ENCODE data around the gene RPLP2.

RPLP2 gene

GRCh38 chr11:825366-826226, 15.8 kb downstream of the RPLP2 start:
- DNase-seq, result no peak

- no peak for DNase-seq
Measured at GRCh38 chr11:826227-826621, 16.5 kb downstream of the RPLP2 start.

- no peak for DNase-seq
Measured at GRCh38 chr11:826836-827145, 17.0 kb downstream of the RPLP2 start.

- DNase-seq, result no peak
Measured at GRCh38 chr11:827146-827896, 17.6 kb downstream of the RPLP2 start.

GRCh38 chr11:827897-828192, 18.1 kb downstream of the RPLP2 start, which contains the start of gene CRACR2B:
CRACR2B (plus strand) TSS chr11:827919; CDS start chr11:828608, 689 bp downstream.
- no peak for DNase-seq

GRCh38 chr11:828506-829175, 18.9 kb downstream of the RPLP2 start:
- DNase-seq, result no peak

GRCh38 chr11:829176-829846, 19.5 kb downstream of the RPLP2 start:
- no peak for DNase-seq

- DNase-seq, result no peak
Measured at GRCh38 chr11:829847-830294, 20.1 kb downstream of the RPLP2 start.

GRCh38 chr11:830295-831117, 20.7 kb downstream of the RPLP2 start:
- DNase-seq, result peak; percentile 62

- DNase-seq, result no peak
Measured at GRCh38 chr11:831118-831864, 21.5 kb downstream of the RPLP2 start.

- DNase-seq, result no peak
Measured at GRCh38 chr11:831961-832528, 22.3 kb downstream of the RPLP2 start.

- DNase-seq, result no peak
Measured at GRCh38 chr11:832529-833113, 22.9 kb downstream of the RPLP2 start, which contains the start of gene CD151. CD151 (plus strand) TSS chr11:832952; CDS start chr11:836070, 3,118 bp downstream.

GRCh38 chr11:833114-833791, 23.5 kb downstream of the RPLP2 start:
- no peak for DNase-seq

GRCh38 chr11:833849-834311, 24.1 kb downstream of the RPLP2 start:
- no peak for DNase-seq

GRCh38 chr11:834371-835316, 24.9 kb downstream of the RPLP2 start:
- no peak for DNase-seq

GRCh38 chr11:836274-836673, 26.5 kb downstream of the RPLP2 start:
- no peak for DNase-seq

GRCh38 chr11:836700-837099, 26.9 kb downstream of the RPLP2 start:
- DNase-seq, result no peak

GRCh38 chr11:837189-837989, 27.6 kb downstream of the RPLP2 start:
- no peak for DNase-seq

Measured in activated CD4-positive, alpha-beta T cell treated with anti-CD3 and anti-CD28 coated beads, Interleukin-2, amount 50 U/mL, for 16 hours (primary cell).